HG03521 (cell line): ENCODE measurements around the gene KAZALD1.

Experiments
- ATAC-seq: cut with Tn5 transposase; IDR thresholded peaks from one replicate; pipeline ENCODE4 v1.9.1; 2021; ENCODE audit warnings: mild to moderate bottlenecking, moderate library complexity; ENCODE audit not compliant: unreplicated experiment

KAZALD1 gene

DNA sequence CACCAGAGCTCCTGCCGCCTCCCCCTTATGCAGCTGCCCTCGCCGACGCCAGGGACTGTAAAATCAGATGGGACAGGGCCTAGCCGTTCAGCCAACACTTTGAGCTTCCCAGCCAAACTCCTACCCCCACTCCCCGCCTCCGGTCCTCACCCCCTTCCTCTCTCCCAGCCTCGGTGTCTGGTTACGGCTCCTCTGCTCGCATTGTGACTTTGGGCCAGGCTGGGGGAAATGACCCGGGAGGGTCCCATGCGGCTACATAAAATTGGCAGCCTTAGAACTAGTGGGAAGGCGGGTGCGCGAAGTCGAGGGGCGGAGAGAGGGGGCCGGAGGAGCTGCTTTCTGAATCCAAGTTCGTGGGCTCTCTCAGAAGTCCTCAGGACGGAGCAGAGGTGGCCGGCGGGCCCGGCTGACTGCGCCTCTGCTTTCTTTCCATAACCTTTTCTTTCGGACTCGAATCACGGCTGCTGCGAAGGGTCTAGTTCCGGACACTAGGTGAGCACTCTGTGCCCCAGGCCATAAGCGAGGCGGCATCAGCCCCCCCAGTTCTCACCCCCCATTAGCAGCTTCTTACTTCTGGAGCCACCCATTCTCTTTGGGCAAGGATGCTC is at the start of gene KAZALD1:
Gene KAZALD1 (plus strand): TSS at position 366 of the 608 bp plus-strand sequence. CDS start 604 bp downstream, outside the sequence.
- no peak for ATAC-seq

DNA sequence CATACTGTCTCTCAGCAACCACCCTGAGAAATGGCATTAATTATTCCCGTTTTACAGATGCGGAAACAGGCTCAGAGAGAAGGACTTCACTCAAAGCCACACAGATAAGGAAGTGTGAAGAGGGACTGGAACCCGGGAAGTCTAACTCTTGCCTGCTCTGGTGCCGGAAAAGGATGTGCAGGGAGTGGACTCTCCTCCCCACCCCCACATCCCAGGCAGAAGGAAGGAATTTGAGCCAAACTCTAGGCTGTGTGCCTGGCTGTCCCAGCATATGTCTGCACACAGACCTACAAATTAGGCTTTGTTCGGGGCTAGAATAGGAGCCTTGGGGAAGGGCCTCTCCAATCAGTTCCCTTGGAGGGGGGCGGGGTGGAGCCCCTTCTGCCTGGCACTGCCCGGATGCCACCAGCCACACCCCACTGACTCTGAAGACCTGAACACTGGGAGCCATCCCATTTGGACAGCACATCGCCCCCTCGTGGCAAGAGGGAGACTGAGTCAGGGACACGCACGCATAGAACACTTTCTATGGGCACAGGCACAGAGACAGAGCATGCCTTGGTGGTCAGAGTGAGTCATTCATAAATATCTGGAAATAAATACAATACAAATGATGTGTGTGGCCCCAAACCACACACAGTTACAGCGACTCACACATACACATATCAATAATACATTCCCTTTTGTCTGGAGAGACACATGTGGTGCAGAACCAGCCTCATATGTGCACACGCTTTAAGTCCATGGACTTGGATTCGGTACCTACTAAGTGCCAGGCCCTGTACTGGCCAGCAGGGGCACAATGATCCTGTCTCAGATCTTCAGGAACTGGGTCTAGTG is 49.0 kb upstream of the KAZALD1 start:
- no peak for ATAC-seq

DNA sequence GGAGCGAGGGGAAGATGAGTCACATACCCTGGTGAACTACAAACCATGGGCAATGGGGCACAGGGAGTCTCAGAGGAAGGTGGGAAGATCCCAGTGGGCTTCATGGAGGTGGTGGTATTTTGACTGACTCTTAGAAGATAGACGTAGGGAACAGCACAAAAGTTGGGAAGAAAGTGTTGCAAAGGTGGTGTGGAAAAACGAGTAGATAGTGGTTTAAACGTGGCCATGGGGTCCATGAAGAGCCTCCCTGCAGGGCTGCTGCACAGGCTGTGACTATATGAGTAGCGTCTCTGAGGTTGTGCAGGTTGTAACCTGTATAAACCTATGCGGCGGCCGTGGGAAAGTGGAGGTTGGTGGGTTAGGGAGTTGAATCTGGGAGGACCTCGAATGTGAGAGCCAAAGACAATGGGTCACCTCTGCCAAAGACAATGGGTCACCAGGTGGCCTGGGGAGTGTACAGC is 48.4 kb upstream of the KAZALD1 start:
- ATAC-seq = no peak

- ATAC-seq = no peak
Observed at GRCh38 chr10:101014230-101014884, 47.4 kb upstream of the KAZALD1 start.

- ATAC-seq = no peak
Observed at GRCh38 chr10:101014966-101015581, 46.7 kb upstream of the KAZALD1 start.

DNA sequence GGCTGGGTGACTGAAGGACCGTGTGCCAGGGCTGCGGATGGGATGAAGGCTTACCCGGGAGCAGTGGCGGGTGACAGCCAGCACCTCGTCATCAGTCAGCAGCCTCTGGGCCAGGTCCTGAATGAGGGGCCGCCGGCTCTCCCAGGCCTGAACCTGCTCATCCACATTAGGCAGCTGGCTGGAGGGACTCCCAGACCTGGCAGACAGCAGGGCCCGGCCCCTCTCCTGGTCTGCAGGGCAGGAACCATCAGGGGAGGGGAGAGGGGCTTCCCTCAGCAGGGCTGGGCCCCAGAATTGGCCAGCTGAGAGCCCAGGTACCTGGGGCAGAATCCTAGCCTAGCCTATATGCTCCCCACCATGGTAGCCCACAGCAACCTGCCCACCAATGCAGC is 46.2 kb upstream of the KAZALD1 start:
- no peak for ATAC-seq

- ATAC-seq = no peak
Observed at GRCh38 chr10:101016814-101017213, 45.0 kb upstream of the KAZALD1 start.

GRCh38 chr10:101018118-101018599 is 43.6 kb upstream of the KAZALD1 start:
- ATAC-seq = no peak

DNA sequence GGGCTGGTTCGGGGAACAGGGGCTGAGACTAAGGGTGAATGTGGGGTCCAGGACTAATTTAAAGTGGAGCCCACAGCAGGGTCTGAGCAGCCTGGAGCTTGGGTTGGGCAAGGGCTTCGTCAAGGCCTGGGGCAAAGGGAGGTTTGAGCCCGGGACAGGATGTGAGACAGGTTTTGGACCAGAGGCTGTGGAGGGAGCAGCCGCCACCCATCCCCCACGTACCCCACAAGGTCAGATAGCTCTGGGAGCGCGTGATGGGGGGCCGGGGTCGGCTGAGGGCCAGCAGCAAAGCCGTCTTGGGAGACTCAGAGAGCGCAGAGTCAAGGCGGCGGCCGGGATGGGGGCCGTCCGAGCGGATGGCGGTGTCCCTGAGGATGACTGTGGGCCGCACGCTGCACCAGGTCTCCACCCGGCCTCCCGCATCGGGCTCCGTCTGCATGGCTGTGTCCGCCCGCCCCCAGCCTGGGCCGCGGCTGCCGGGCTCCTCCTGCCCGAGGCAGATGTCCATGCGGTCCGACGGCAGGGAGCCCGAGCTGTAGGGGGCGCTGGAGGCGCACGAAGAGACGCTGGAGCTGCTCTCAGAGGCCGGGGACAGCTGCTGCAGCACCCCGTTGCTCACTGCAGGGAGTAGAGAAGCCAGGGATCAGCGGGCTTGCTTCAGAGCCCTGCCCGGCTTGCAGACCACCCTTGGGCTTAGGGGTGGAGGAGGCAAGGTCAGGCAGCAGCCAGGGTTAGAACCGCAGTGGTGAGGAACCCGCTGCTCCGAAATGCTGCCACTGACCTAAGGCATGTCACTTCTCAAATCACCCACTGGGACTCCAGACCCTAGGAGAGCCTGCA is 43.0 kb upstream of the KAZALD1 start:
- ATAC-seq = no peak

DNA sequence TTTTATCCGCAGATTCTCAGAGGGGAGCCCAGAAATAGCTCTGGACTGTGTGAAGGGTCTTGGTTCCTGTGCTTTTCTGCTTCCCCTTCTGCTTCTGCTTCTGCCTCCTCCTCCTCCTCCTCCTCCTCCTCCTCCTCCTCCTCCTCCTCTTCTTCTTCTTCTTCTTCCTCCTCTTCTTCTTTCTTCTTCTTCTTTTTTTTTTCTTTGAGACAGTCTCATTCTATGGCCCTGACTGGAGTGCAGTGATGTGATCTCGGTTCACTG is 42.4 kb upstream of the KAZALD1 start:
- ATAC-seq = no peak

- no peak for ATAC-seq
Observed at GRCh38 chr10:101020427-101021075, 41.2 kb upstream of the KAZALD1 start.

- ATAC-seq = no peak
Observed at GRCh38 chr10:101021239-101021638, 40.5 kb upstream of the KAZALD1 start.

DNA sequence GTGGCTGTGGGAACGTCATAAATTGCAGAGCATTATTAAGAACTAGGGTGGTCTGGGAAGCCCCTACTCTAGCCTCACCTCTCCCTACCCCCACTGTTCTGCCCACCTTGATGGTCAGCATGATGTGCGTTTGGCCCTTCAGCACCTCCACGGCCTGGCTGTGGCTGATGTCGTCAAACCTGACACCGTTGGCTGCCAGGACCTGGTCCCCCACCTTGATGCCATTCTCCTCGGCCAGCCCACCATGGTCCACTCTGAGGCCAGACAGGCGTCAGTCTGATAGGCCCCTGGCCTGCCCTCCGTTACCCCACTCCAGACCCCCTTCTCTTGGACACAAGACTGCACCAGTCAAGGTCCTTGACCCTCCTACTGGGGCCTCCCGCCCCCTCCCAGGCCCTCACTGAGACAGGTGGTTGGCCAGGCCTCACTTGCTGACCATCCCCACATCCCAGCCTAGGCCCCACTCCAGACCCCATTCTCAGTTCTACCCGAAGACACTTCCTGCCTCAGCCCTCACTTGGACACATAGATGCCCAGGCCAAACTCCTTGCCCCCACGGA is 40.0 kb upstream of the KAZALD1 start:
- no peak for ATAC-seq

DNA sequence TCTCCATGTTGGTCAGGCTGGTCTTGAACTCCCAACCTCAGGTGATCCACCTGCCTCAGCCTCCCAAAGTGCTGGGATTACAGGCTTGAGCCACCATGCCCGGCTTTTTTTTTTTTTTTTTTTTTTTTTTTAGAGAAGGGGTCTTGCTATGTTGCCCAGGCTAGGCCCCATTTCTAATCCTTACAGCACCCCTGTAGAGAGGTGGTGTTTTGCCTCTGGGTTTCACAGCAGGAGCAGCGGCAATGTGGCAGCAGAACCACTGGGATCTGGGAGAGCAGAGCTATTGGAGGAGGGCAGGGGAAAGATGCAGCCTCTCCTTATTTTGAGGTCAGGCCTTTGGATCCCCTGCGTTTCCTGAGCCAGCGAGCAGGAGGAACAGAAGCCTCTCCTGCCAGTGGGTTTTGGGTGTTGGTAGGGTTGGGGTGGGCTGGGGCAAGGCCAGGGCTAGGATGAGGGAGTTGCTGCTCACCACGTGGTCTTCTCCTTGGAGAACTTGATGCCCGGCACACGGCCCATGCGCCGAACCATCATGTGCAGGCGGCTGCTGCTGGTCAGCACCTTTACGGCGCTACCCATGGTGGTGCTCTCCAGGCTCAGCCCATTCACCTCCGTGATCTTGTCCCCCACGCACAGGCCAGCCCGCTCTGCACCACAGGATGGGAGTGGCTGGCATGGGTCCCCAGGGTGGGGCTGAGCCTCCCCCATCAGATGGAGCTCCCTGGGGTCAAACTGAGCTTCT is 38.7 kb upstream of the KAZALD1 start:
- ATAC-seq = no peak

DNA sequence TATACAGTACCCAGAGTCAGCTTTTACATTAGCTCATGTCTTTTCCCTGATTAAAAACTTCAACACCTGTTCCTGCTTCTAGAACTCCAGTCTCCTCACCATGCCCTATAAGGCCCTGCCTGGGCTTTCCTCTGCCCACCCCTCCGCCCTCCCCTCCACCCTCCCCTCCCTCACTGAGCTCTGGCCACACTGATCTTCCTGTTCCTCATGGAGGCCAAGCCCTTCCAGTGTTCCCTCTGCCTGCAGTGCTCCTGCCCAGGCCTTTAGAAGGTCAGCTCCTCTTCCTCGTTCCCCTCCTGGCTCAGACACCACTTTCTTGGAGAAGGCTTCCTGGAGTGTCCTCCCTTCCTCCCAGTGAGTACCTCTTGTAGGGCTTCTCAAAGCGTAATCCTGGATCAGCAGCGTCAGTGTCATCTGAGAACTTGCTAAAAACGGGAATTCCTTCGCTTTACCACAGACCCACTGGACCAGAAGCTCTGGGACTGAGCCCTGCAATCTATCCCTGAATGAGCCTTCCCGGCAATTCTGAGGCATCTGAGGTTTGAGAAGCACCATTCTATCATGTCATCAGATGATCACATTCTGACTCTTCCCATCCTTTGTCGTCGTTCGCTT is 34.6 kb upstream of the KAZALD1 start:
- ATAC-seq = no peak

- ATAC-seq = no peak
Observed at GRCh38 chr10:101028446-101029337, 33.1 kb upstream of the KAZALD1 start.

DNA sequence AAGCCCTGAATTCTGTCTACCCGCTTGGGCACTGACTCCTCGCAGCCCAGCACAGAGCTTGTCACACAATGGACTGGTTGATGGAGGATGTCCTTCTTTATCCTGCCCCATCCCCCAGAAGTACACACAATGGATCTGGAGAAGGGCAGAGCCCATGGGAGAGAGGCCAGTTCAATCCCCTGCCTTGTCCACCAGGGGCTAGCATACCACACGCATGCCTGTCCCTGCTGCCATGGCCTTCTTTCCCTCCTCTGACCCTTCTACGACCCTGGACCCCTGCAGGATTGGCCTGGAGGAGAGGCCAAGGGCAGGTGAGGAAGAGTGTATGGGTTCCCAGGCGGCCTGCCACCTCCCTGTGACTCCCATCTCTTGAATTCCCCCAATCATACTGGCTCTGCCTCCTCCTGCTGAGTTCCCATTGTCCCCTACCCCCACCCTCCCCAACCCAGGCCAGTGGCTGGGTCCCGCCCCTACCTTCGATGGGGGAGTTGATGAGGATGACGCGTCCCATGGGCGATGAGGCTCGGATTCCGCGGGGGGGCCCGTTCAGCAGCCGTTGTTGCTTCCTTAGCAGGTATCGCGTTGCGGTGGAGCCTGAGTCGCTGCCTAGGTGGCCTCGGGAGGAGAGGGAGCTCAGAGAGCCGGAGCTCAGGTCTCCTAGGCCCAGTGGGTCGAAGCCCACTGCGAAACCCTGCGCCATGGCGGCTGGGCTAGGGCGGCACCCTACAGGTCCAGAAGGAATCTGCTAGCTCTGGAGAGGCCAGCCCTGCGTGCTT is 32.1 kb upstream of the KAZALD1 start:
- ATAC-seq = no peak
